ENCODE measurements around the gene DHRSX. TPM values are rescaled to one million over a fixed set of nuclear protein-coding genes. Genes with fewer than 3 reads are reported as not detected.
"Not testable (repeated sequence)": the region's sequence is repeated elsewhere in the genome, so short reads cannot be mapped to it uniquely, and the experiment has no call there.

Gene DHRSX
- total RNA-seq, 2 donors from 2014 or later, result 11.6 to 14.2 TPM

- Mint-ChIP-seq H3K4me3 (no peak overlapping the region), H3K27me3 (no peaks in the 10 kb centered on the region), H3K27ac (no peak overlapping the region), H3K36me3 (ENCODE audit: low read depth) (peaks cover 7% of the 10 kb centered on the region), H3K4me1 (no peaks in the 10 kb centered on the region)
- ATAC-seq, result no peak
- DNase-seq, result no peak
- H3K9me3 ChIP-seq (ENCODE audit: control insufficient read depth, low read length, poor library complexity, severe bottlenecking), result no peaks in the 10 kb centered on the region
These were observed 185.9 kb downstream of the DHRSX start for GRCh38 chrX:2314831-2315365.

DNA sequence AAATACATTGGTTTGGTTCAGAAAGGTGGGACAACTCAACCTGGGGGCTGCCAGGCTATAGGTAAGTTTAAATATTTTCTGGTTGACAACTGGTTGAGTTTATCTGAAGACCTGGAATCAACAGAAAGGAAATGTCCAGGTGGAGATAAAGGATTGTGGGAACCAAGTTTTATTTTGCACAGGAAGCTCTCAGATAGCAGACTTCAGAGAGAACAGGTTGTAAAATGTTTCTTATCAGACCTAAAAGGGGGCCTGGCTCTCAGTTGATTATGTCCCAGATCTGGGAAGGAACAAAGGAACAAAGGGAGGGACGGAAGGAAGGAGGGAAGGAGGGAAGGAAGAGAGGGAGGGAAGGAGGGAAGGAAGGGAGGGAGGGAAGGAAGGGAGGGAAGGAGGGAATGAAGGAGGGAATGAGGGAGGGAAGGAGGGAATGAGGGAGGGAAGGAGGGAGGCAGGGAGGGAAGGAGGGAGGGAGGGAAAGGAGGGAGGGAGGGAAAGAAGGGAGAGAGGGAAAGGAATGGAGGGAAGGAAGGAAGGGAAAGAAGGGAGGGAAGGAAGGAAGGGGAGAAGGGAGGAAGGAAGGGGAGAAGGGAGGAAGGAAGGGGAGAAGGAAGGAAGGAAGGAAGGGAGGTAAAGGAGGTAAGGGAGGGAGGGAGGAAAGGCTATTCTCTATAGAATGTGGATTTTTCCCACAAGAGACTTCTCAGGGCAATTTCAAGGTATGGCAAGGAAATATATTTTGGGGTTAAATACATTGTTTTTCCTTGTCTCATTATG, 186.7 kb downstream of the DHRSX start:
- DNase-seq, result no peak
- no peak overlapping the region for H3K27ac Mint-ChIP-seq
- H3K4me1 Mint-ChIP-seq, result no peaks in the 10 kb centered on the region
- H3K9me3 ChIP-seq (ENCODE audit: control insufficient read depth, low read length, poor library complexity, severe bottlenecking), result no peaks in the 10 kb centered on the region
- no peaks in the 10 kb centered on the region for H3K27me3 Mint-ChIP-seq
- peaks cover 7% of the 10 kb centered on the region for H3K36me3 Mint-ChIP-seq (ENCODE audit: low read depth)
- no peak for ATAC-seq
- no peak overlapping the region for H3K4me3 Mint-ChIP-seq

DNA sequence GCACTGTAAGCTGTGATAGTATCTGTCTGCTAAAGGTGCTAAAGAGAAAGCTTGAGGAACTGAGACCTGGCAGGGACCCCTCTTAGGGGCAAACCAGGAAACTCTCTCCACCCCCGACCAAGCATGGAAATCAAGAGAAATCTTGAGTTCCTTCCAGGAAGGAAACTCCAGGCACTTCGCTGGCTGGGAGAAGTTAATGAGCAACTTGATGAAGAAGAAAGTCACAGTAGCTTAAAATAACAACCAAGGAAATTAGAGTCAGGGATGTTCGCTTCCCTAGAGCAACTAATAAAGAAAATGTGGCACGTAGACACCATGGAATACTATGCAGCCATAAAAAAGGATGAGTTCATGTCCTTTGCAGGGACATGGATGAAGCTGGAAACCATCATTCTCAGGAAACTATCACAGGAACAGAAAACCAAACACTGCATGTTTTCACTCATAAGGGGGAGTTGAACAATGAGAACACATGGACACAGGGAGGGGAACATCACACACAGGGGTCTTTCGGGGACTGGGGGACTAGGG, 188.7 kb downstream of the DHRSX start:
- not testable (repeated sequence) for ATAC-seq; H3K27me3 Mint-ChIP-seq; H3K4me3 Mint-ChIP-seq; H3K36me3 Mint-ChIP-seq (ENCODE audit: low read depth); DNase-seq; H3K9me3 ChIP-seq (ENCODE audit: control insufficient read depth, low read length, poor library complexity, severe bottlenecking); H3K27ac Mint-ChIP-seq; H3K4me1 Mint-ChIP-seq

DNA sequence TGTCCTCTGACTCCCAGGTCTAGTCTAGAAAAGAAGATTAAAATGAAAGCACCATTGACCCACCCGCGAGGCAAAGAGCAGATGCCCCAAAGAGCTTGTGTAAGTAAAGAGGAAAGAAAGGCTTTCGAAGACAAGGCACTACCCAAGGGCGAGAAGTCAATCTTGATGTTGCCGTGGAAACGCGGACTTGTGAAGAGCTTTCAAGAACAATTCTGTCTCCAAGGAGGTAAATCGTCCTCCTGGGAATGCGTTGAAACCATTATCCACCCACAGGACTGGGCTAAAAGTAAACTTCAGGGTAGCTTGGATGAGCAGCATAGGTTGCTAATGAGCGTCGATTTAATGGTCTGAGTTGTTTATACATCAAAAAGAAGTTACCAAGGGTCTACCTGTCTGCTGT, 189.3 kb downstream of the DHRSX start:
- ATAC-seq (no peak), DNase-seq (no peak)
- no peaks in the 10 kb centered on the region for H3K9me3 ChIP-seq (ENCODE audit: control insufficient read depth, low read length, poor library complexity, severe bottlenecking)
- no peak overlapping the region for H3K27ac Mint-ChIP-seq
- H3K36me3 Mint-ChIP-seq (ENCODE audit: low read depth), result peaks cover 10% of the 10 kb centered on the region
- H3K27me3 Mint-ChIP-seq, result no peaks in the 10 kb centered on the region
- no peak overlapping the region for H3K4me3 Mint-ChIP-seq
- no peaks in the 10 kb centered on the region for H3K4me1 Mint-ChIP-seq

DNA sequence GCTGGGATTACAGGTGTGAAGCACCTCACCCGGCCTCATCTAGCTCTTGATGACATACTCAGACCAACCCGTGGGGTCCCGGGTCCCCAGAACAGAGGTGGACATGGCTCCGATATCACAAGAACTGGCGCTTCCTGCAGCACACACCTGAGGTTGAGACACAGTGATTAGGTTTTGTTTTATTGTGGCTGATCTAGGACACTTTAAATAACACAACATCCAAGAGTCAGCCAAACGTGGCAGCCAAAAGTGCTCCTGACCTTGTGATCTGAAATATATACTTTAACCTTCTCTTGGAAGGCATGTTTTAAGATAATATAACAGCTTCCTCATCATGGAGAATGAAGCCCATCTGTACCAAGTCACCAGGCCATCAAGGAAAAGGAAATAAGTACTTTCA, 198.9 kb downstream of the DHRSX start:
- DNase-seq (no peak), ATAC-seq (no peak)
- no peaks in the 10 kb centered on the region for H3K9me3 ChIP-seq (ENCODE audit: control insufficient read depth, low read length, poor library complexity, severe bottlenecking)
- Mint-ChIP-seq H3K27me3 (no peaks in the 10 kb centered on the region), H3K27ac (no peak overlapping the region), H3K36me3 (ENCODE audit: low read depth) (peaks cover 8% of the 10 kb centered on the region), H3K4me1 (no peaks in the 10 kb centered on the region), H3K4me3 (no peak overlapping the region)

GRCh38 chrX:2299871-2300270, 200.9 kb downstream of the DHRSX start:
- no peaks in the 10 kb centered on the region for H3K4me1 Mint-ChIP-seq
- DNase-seq, result no peak
- peaks cover 7% of the 10 kb centered on the region for H3K36me3 Mint-ChIP-seq (ENCODE audit: low read depth)
- no peak overlapping the region for H3K4me3 Mint-ChIP-seq
- H3K9me3 ChIP-seq (ENCODE audit: control insufficient read depth, low read length, poor library complexity, severe bottlenecking), result no peaks in the 10 kb centered on the region
- ATAC-seq, result no peak
- H3K27me3 Mint-ChIP-seq, result no peaks in the 10 kb centered on the region
- H3K27ac Mint-ChIP-seq, result no peak overlapping the region

GRCh38 chrX:2286731-2287130, 214.0 kb downstream of the DHRSX start:
- no peaks in the 10 kb centered on the region for H3K27me3 Mint-ChIP-seq

DNA sequence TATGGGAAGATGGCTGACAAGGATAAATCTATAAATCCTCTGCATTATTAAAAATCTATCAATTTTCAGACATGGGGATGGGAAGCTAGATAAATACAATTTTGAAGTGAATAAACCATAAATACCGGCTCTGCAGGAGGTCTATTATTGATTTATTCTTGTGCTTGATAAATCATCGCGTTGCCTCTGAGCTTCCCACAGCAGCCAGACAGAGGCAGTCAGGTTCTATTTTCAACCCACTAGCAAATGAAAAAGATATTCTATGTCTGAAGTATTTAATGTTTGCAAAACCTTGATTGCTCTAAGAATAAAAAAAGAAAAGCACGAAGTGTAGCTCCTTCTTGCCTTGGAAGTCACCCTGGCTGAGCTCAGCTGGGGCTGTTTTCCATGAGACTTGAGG, 216.2 kb downstream of the DHRSX start:
- no peaks in the 10 kb centered on the region for H3K27me3 Mint-ChIP-seq
- peaks cover 10% of the 10 kb centered on the region for H3K36me3 Mint-ChIP-seq (ENCODE audit: low read depth)
- H3K4me3 Mint-ChIP-seq, result no peak overlapping the region
- no peak for DNase-seq
- no peak for ATAC-seq
- H3K27ac Mint-ChIP-seq, result no peak overlapping the region
- H3K9me3 ChIP-seq (ENCODE audit: control insufficient read depth, low read length, poor library complexity, severe bottlenecking), result no peaks in the 10 kb centered on the region
- H3K4me1 Mint-ChIP-seq, result no peaks in the 10 kb centered on the region

More at GRCh38 chrX:2286731-2287130, 214.0 kb downstream of the DHRSX start:
- H3K4me1 Mint-ChIP-seq, result no peaks in the 10 kb centered on the region
- H3K36me3 Mint-ChIP-seq (ENCODE audit: low read depth), result peaks cover 14% of the 10 kb centered on the region
- ATAC-seq (no peak), DNase-seq (no peak)
- no peaks in the 10 kb centered on the region for H3K9me3 ChIP-seq (ENCODE audit: control insufficient read depth, low read length, poor library complexity, severe bottlenecking)
- H3K27ac Mint-ChIP-seq, result no peak overlapping the region
- H3K4me3 Mint-ChIP-seq, result no peak overlapping the region

DNA sequence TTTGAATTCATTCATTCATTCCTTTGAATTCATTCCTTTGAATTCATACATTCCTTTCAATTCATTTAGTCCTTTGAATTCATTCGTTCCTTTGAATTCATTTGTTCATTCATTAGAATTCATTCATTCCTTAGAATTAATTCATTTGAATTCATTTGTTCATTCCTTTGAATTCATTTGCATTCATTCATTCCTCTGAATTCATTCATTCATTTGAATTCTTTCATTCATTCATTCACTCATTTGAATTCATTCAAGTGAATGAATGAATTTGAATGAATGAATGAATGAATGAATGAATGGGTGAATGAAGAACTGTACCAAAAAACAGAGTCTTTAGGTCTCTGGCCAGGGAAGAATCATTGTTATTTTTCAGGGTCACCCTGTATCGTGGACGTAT, 216.6 kb downstream of the DHRSX start:
- peaks cover 10% of the 10 kb centered on the region for H3K36me3 Mint-ChIP-seq (ENCODE audit: low read depth)
- H3K27me3 Mint-ChIP-seq, result no peaks in the 10 kb centered on the region
- H3K4me1 Mint-ChIP-seq, result no peaks in the 10 kb centered on the region
- ATAC-seq (no peak), DNase-seq (no peak)
- H3K4me3 Mint-ChIP-seq, result no peak overlapping the region
- no peaks in the 10 kb centered on the region for H3K9me3 ChIP-seq (ENCODE audit: control insufficient read depth, low read length, poor library complexity, severe bottlenecking)
- no peak overlapping the region for H3K27ac Mint-ChIP-seq

GRCh38 chrX:2283111-2283859, 217.5 kb downstream of the DHRSX start:
- H3K27me3 Mint-ChIP-seq, result no peaks in the 10 kb centered on the region
- H3K4me1 Mint-ChIP-seq, result no peaks in the 10 kb centered on the region
- no peak overlapping the region for H3K27ac Mint-ChIP-seq
- H3K9me3 ChIP-seq (ENCODE audit: control insufficient read depth, low read length, poor library complexity, severe bottlenecking), result no peaks in the 10 kb centered on the region
- H3K4me3 Mint-ChIP-seq, result no peak overlapping the region
- no peak for DNase-seq
- H3K36me3 Mint-ChIP-seq (ENCODE audit: low read depth), result peaks cover 10% of the 10 kb centered on the region
- no peak for ATAC-seq

DNA sequence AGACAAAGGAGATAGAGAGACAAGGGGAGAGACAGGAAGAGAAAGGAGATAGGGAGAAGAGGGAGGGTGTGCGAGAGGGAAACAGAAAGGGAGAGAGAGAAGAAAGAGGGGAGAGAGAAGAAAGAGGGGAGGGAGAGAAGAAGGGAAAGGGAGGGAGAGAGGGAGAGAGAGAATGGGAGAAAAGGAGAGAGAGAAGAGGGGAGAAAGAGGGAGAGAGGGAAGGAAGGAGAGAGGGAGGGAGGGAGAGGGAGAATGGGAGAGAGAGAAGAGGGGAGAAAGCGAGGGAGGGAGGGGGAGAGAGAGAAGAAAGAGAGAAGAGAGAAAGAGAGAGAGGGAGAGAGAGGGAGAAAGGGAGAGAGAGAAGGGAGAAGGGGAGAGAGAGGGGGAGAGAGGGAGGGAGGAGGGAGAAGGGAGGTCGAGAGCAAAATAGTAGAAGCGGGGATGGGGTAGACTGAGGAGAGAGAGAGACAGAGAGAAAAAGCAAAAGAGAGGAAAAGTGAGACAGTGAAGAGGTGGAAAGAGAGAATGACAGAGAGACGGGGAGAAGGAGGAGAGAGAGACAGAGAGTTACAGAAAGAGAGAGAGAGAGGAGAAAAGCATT, 218.2 kb downstream of the DHRSX start:
- Mint-ChIP-seq H3K27me3 (no peaks in the 10 kb centered on the region), H3K36me3 (ENCODE audit: low read depth) (peaks cover 6% of the 10 kb centered on the region), H3K4me1 (no peaks in the 10 kb centered on the region), H3K27ac (no peak overlapping the region), H3K4me3 (no peak overlapping the region)
- no peaks in the 10 kb centered on the region for H3K9me3 ChIP-seq (ENCODE audit: control insufficient read depth, low read length, poor library complexity, severe bottlenecking)
- DNase-seq (no peak), ATAC-seq (no peak)

GRCh38 chrX:2272337-2272736, 228.4 kb downstream of the DHRSX start:
- H3K27me3 Mint-ChIP-seq, result no peaks in the 10 kb centered on the region
- DNase-seq (no peak), ATAC-seq (no peak)
- no peaks in the 10 kb centered on the region for H3K9me3 ChIP-seq (ENCODE audit: control insufficient read depth, low read length, poor library complexity, severe bottlenecking)
- H3K4me1 Mint-ChIP-seq, result no peaks in the 10 kb centered on the region
- H3K4me3 Mint-ChIP-seq, result no peak overlapping the region
- H3K36me3 Mint-ChIP-seq (ENCODE audit: low read depth), result peaks cover 2% of the 10 kb centered on the region
- no peak overlapping the region for H3K27ac Mint-ChIP-seq

DNA sequence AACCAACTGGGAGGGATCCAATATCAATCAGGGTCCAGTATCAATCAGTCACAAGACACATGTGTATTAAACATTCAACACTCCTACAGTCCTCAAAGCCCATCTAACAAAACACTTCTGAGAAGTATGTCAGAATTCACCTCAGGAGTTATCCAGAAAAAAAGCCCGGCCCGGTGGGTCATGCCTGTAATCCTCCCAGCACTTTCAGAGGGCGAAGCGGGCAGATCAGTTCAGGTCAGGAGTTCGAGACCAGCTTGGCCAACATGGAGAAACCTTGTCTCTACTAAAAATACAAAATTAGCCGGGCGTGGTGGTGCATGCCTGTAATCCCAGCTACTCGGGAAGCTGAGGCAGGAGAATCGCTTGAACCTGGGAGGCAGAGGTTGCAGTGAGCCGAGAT, 229.2 kb downstream of the DHRSX start:
- not testable (repeated sequence) for H3K36me3 Mint-ChIP-seq (ENCODE audit: low read depth)

More for the DNA sequence above, 229.2 kb downstream of the DHRSX start:
- H3K9me3 ChIP-seq (ENCODE audit: control insufficient read depth, low read length, poor library complexity, severe bottlenecking); H3K4me3 Mint-ChIP-seq; H3K27me3 Mint-ChIP-seq; H3K27ac Mint-ChIP-seq; ATAC-seq; DNase-seq; H3K4me1 Mint-ChIP-seq: not testable (repeated sequence)
